Suppressor macrophage treated with lipopolysaccharide for 4 hours (primary cell): ENCODE results near the gene PALD1.

Experiments used
- DNase-seq: peaks from one replicate; pipeline ENCODE4 v3.0.0-alpha.2; 2020

The PALD1 gene

DNA sequence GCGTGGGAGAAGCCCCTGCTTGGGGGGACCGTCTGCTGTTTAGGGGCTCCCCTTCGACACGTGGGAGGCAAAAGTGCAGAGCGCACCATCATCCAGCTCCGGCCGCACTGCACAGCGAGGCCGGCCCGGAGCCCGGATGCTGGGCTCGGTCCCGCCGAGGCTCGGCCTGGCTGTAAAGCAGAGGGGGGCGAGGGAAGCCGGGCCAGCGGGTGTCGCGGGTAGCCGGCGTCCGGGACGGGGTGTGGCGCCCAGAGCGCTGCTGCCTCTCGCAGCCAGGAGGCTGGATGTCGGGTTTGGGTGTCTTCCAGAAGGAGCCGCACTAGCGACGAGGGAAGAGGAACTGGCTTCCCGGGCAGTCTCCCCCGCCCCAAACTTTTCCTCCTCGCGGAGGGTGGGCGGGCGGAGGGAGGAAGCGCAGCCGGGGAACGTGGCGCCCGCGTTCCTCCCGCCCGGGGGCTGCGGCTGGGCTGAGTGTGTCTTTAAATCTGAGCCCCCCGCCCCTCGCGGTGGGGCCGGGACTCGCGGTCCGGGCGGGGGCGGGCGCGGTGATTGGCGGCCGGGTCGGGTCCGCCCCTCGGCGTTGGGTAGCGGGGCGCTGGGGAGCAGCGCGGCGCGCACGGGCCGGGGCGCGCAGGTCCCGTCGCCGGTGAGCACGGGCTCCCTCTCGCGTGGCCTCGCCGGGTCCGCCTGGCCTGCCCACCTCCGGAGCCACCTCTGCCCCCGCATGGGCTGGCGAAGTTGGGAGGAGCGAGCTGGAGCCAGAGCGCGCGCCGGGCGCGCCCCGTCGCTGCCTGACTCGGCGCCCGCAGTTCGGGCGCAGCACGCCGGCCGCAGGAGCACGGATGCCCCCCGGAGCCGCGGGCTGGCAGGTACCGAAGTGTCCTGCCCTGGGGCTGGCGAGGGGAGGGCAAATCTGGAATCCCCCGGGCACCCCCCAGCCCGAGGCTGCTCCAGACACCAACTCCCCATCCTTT is at the start of gene PALD1:
TSS of gene PALD1 (plus strand) at position 577 of the 974 bp plus-strand sequence. CDS start 47,185 bp downstream, outside the sequence.
- DNase-seq = peak; percentile 63

DNA sequence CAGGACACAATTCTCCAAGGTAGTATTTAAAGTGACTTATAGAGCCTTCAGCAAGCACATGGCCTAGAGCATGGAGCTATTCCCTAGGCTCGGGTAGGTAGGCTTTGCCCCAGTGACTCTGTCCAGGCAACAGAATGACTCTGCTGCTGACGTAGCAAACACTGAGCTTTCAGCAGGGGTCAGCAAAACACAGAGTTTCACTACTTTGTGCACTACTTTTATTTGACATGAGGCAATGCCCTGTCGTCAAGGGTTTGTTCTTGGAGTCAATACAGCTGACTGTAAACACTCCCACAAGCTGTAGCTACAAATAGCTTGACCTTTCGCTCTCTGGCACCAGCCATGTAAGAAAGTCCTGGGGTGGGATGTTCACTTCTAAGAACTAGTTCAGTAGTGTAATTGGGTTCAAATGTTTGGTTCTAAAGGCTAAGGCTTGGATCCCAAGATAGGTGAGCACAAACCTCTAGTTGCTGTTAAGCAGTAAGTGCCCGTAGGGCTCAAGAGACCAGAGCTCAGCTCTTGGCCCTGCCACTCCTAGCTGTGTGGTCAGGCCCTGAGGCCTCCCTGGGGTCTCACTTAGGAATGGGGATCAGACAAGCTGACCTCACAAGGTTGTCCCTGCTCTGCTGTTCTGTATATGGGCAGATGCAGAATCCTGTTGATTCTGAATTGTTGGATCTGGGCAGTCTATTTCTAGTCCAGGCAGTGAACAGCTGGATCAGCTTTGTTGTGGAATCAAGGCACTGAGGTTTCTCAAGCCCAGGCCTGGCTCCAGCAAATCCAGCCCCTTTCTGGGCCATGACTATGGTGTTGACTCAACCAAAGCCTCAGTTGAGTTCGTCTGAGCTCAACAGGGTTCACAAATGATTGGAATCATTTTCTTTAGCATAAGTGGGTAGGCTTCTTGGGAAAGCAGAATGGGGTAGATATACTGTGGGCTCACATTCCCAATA is 47.8 kb upstream of the PALD1 start:
- peak; percentile 72 for DNase-seq

DNA sequence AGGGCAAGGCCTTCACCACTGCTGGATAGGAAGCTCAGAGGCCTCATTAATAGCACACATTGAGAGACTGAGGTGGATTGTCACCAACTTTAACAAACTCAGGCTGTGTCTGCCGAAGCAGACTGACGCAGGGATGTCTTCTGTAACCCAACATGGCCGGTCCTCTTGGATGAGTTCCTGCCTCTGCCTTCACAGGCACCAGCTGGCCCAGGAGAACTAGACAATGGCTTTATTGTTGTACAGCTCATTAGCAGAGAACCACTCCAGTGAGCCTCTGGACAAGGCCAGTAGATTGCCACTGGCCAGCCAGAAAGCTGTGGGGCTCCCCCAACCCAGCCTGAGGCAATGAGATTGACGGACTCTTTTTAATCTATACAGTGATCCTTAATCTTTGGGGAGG is 46.5 kb upstream of the PALD1 start:
- no peak for DNase-seq

DNA sequence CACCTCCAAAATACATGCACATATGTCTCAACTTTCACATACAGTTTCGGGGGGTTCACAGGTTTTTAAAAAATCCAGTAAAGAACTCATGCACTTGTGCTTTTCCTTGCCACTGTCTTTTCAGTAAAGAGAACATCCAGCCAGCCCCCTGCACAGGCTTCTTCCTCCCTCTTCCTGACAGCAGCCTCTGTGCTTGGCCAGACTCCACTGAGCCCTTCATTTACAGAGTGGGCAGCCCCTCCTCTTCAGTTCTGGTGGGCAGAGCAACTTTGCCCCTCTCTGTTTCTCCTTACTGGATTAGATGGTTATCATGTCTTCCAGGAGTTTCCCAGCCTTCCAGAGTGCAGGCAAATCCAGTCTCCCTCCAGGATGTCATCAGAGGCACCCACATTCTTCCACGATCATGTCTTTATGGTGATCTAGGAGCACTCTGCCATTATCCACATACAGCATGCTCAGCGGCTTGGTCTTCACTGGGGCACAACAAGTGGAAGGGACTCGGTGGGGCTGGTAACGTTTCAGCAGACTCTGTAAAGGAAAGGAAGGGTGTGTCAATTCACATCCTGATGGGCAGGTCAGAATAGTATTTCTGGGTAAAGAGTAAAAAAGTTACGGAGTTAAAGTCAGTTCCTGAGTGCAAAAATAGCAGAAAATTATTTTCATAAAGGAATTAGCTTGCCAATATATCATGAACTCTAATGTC is 45.9 kb upstream of the PALD1 start:
- no peak for DNase-seq

DNA sequence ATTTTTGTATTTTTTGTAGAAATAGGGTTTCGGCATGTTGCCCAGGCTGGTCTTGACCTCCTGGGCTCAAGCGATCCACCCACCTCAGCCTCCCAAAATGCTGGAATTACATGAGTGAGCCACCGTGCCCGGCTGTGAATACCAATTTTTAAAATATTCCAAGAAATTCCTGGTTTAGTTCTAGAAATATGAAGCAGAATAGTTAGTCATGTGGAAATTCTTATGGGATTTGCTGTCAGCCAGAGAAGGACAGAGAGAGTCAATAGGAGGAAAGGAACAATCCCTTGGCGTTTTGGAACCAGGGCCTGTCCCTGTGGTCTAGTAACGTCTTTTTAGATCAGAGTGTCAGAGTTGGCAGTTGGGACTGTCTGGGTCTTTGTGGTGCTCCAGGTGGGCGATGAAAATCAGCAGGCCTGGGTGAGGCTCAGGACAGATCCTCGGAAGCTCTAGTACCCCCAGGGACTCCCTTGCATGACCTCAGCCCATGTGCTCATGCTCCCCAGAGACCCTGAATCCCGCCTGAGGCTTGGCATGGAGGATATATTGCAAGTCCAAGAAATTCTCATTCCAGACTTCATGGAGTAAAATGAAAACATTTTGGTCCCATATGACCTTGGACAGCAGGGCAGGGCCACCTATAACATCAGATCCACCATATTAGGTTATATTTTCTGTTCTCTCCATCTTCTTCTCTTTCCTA is 44.8 kb upstream of the PALD1 start:
- no peak for DNase-seq

DNA sequence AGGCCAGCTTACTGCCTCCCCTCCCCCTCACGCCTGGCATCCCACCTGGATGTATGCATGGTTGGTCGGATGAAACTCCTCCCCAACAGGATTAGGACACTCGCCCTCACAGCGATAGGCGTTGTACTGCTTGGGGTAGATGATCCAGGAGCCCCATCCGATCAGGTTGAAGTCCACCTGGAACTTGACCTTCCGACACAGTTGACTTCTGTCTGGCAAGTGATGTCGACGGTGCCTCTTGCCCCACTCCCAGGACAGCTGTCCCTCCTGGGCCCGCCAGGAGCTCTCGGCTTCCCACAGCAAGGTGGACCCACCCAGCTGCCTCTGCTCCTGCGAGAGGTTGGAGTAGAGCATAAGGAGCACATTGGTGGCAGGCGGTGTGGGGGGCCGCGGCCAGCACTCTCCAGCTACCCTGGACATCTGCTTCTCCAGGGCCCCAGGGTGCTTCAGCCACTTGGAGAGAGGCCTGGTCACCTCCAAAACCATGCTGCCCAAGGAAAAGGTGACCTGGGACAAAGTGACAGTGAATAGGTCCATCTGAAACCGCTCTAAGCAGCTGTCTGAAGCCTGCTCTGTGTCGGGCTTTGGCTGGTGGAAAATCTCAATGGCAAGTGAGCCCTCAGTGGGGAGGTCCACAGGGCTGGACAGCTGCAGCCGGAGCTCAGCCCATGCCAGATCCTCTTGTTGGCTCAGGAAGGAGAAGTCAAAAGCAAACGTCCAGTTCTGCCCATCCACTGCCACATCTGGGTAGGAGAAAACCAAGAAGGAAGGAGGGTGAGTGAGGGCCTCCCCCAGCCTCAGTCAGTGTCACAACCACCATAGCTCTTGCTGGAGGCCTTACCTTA is 43.1 kb upstream of the PALD1 start:
- DNase-seq = no peak

DNA sequence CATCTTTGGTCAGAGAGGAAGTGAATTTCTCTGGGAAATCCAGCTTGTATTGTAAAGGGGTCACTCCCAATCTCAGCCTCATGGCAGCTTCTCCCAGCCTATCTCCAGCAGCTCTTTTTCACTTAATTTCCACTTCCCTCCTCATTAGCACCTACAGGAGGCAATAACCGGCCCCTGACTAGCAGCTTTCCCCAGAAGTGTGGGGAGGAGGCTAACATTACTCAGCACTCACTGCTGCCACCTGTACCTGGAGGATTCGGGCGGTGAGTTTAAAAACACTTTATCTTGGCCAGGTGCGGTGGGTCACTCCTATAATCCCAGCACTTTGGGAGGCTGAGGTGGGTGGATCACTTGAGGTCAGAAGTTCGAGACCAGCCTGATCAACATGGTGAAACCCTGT is 40.8 kb upstream of the PALD1 start:
- no peak for DNase-seq

DNA sequence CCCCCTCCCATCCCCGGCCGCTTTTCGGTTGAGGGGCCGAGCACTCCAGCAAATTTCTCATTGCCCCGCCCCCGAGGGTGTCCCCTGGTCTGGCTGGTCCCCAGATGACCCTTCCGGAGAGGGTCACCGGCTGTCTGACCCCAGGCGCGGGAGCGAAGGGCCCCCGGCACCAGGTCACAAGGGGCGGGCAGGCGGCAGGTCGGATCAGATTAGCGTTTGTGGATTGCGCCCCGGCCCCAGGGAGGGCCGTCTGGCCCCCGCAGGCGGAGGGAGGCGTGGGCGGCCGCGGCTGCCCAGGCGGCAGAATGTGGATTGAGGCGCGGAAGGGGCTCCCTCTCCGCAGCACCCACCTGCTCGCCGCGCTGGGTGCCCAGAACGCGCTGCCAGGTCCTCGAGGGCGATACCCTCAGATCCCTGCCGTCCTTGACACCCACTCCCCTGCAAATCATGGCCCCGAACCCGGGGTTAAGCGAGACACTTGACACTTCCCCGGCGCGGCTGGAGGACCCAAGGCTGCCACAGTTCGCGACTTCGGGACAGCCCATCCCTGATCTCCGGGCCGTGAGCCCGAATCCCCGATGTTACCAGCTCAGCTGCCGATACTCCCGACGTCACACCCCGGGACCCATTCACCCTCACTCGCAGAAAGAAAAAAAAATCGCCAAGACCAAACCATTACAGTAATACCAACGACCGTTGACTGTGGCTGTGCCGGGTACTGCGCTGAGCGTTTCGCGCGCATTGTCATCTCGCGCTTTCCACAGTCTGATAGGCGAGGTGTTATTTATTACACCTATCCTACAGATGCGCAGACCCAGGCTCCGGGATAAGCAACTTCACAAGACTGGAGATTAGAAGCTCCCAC is 38.0 kb upstream of the PALD1 start:
- DNase-seq = no peak

DNA sequence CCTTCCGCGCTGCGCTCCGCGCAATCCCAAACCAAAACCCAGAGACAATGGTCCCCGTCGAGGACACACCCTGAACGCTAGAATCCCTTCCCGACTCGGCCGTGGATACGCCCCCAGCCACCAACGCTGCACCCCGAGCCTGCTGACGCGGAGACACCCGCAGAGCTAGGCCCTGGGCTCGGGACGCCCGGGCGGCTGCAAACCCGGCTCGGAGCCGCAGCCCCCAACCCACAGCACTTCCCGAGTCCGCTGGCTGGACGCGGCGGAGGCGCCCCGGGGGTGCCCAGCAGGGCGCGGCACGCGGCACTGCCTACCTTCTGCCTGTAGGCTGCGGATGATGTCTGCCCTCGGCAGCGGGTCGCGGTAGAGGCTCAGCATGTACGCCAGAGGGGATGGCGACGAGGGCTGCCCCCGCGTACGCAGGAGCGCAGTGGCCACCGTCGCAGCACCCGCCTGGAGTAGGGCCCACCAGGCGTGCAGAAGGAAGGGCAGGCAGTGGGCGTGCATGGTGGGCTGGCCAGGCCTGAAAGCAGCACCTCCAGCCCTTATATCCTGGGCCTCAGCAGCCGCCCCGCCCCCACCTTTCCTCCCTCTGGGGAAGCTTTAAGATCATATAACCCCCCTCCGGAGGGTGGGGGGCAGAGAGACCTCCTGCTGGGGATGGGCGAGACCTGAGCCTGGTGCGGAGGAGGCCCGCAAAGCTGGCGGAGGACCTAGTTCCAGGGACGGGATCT is 37.2 kb upstream of the PALD1 start, which contains the start of gene NODAL:
TSS of gene NODAL (minus strand) at position 521 of the 734 bp plus-strand sequence. CDS start at position 507, 14 bp downstream.
- DNase-seq = no peak

DNA sequence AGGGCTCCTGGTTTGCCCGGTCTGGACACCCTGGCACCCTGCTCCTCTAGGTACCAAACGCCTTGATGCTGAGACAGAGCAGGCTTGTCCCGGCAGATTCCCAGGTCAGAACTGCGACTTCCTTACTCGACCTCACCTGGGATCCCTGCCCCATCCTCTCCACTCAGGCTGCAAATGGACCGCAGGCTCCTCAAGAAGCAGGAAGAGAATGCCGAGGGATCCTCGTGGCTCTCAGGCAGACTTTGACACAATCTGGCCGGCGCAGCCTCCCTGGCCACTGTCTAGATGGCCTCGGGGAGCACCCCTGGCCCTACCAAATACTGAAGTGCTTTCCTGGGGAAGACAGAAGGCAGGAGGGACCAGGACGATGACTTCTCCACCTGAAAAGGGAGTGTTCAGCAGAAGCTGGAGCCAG is 36.7 kb upstream of the PALD1 start:
- DNase-seq = no peak

DNA sequence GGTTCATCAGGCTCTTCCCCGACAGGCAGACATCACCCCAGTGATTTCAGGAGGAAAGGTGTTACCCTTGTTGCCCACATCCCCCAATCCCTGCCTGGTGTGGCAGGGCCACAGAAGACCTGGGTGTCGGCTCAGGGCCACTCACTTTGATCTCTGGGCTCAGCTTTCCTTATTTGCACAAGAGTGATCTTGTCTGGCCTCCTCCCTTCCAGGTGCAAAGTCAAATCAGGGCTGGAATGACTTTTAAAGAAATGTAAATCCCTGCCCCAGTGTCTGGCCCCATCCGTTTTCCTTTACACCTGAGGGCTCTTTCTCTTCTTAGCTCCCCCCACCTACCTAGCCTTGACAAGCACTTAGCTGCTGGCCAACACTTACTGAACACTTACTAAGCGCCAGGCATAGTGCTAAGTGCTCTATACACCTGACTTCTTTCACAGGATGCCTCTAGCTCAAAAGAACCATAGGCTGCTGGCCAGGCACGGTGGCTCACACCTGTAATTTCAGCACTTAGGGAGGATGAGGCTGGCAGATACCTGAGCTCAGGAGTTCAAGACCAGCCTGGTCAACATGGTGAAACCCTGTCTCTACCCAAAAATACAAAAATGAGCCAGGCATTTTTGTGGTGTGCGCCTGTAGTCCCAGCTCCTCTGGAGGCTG is 36.1 kb upstream of the PALD1 start:
- no peak for DNase-seq

DNA sequence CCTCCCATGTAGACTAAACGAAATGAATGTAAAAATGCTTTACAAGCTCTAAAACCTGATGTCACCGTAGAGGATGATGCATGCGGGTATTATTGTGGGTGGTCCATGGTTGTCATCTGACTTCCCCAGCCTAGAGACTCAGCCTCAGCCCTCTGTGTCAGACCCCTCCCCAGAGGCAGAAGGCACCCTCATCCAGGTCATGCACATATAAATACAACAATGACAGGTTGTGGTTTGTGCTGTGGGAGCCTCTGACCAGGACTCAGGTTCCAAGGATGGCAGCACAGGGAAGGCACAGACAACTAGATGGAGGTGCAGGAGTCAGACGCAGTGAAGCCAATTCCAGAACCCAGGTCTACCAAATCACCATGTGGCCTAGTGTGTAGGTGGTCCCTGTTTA is 33.8 kb upstream of the PALD1 start:
- DNase-seq = no peak

DNA sequence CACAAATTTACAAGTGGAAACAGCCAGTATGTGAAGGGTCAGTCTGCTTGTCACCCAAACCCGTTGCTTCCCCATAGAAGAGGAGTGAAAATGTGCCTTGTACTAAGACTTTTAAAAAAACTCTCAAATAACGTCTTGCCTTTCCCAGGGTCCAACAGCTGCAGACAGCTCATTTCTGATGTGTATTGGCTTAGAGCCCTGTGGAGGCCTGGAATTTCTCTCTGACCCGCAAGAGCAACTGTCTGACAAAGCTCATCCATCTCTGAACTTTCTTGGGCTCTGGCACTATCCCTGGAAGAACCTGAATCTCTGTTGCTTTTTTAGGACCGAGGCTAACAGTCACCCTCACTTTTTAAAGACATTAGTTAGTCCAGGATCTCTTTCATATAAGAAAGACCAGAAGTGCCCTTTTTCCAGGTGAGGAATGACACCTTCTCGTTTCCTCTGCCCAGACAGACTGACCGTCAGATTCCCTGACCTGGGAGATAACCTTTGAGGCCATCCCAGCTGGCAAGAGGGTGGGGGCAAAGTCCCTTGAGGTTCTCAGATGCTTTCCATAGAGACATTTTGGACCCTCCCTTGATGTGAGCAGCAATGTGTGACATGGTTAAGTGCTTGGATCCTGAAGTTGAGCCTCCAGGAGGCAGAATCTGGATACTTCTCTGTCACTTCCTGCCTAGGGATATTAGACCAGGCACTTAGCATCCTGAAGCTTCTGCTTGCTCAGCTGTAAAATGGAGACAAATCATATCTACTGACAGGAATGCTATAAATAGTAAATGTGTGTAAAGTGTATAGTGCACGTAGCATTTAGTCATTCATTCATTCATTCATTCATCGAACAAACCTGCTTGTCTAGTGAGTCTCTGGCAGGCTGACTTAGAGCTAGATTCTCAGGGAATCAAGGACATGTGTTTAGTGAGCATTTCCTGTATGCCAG is 32.6 kb upstream of the PALD1 start:
- no peak for DNase-seq

DNA sequence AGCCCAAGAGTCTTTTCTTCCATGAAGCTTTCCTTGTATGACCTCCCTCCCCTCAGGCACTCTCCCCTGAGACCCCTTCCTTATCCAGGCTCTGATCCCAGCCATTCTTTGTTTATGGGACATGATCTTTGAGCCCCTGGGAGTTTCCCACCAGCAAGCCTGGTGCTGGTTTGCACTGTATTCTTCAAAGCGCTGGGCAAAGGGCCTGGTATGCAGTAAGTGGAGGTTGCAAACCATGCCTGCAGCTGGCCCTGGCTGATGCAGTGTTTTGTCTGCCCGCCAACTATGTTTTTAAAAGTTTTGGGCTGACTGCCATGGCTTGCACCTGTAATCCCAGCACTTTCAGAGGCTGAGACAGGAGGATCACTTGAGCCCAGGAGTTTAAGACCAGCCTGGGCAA is 30.3 kb upstream of the PALD1 start:
- no peak for DNase-seq

DNA sequence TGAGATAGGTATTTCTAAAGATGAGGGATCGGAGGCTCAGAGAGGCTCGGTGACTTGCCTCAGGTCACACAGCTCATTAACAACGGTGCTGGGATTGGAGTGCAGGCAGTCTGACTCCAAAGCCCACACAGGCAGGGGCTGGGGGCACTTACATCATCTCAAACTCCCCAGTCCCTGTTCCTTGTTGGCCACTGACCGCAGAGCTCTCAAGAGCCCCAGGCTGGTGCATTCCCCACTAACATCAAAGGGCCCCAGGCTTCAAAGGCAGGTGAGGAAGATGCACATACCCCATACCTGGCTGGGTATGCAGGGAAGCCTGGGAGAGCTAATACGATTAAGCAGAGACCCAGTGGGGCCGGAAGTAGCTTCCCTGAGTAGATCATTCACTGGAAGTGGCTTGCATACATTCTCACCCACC is 23.3 kb upstream of the PALD1 start:
- DNase-seq = no peak

DNA sequence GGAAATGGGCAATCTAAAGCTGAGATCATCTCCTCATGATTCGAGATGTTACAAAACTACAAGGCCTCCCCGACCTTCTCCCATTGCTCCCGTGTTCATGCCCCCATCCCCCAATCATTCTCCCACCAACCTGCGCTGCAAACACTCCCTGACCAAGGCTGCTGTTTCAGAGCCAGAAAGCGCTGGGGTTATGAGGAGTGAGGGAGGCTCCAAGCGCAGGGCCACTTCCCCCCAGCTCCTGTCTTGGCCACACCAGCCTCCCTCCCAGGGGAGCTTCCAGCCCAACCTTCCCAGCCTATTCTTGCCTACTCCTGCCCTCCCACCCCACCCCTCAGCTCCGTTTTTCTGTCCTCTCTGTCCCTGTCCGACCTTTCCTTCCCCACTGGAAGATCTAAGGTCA is 22.4 kb upstream of the PALD1 start:
- DNase-seq = peak; percentile 10

DNA sequence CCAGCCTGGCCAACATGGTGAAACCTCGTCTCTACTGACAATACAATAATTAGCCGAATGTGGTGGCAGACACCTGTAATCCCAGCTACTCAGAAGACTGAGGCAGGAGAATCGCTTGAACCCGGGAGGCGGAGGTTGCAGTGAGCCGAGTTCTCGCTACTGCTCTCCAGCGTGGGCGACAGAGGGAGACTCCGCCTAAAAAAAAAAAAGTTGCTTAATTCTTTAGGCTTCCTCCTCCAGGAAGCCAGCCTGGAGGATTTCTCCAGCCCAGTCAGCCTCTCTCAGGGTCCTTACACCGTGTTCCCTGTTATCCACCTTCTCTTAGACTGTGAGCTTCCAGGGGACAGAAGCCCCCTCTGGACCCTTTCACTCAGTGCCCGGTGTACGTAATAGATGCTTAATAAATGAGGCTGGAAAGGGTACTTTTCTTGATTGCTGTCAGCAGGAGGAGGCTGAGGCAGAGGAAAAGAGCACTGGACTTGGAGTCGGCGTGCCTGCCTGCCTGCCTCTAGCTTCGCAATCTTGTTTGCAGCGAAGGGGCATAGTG is 20.7 kb upstream of the PALD1 start:
- peak; percentile 31 for DNase-seq
